Mammary epithelial cell (primary cell): ENCODE measurements around the gene FOXO6.

ENCODE experiments used
- CTCF ChIP-seq, 2 donors: IDR thresholded peaks in 1 of 2; conservative IDR thresholded peaks in 1 of 2; 2 replicates each; pipeline ENCODE4 v1.5.1; 2011 to 2012; ENCODE audit warnings: inconsistent platforms in 2 of 2, low read length in 2 of 2, mild to moderate bottlenecking in 2 of 2, control low read depth in 1 of 2, low read depth in 1 of 2; ENCODE audit not compliant: insufficient read depth in 1 of 2; ENCODE audit errors: extremely low read depth in 1 of 2
- EZH2 ChIP-seq: IDR thresholded peaks from 2 replicates; pipeline ENCODE4 v1.6.1; 2012; ENCODE audit warnings: low read length, inconsistent platforms, borderline replicate concordance

- no peak for TF ChIP-seq CTCF (conservative IDR thresholded peaks at IDR 0.05 in 1 of 2, IDR thresholded peaks at IDR 0.05 in 1 of 2; ENCODE audit: extremely low read depth in 1 of 2, insufficient read depth in 1 of 2, low read depth in 1 of 2, low read length in 2 of 2)
- TF ChIP-seq EZH2, result no peak
Measured at GRCh38 chr1:41319807-41320711, 41.2 kb upstream of the FOXO6 start.
